ENCODE measurements around the gene GCNT4. TPM values are rescaled to one million over a fixed set of nuclear protein-coding genes. Genes with fewer than 3 reads are reported as not detected.

The GCNT4 gene
- total and polyA plus RNA-seq, 2 experiments from 2014 or later = 2.5 to 5.4 TPM

DNA sequence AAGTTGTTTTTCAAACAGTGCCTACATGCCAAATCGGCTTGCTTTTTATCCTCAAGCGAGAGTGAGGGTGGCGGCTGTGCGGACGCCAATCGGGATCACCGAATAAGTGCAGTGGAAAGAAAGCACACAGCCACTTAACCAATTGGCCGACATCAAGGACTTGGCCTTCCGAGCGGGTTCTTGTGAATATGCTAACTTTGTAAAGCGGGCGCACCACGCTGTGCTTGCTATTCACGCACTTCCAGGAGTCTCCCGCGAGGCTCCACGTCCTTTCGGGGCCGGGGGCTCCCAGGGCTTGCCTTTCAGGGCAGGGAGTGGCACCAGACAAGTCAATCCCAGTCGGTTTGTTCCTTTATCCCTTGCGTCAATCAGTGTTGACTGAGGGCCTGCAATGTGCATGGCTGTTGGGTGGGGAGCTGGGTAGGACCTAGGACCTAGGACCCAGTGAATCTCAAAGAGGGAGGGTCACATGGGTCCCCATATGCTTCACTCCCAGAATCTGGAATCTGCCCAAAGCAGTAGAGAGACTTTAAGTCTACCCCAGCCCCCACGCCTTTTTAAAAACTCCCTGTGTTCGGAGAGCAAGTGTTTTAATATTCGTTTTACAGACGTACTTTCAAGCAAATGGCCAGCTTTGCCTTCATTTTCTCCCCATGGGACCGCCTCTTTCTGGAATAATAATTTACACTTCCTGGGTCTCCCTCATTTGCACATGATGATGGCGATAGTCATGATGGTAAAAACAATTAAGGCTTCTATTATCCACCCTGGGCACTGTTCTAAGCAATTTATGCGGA is 2.0 kb upstream of the GCNT4 start:
- peak overlapping the region; percentile 91 for H3K4me2 ChIP-seq
- H3K79me2 ChIP-seq (replicated peaks; ENCODE audit: insufficient read depth) = peaks cover 19% of the 10 kb centered on the region
- DNase-seq (ENCODE audit: low spot score) = peak; percentile 87
- H3K27ac ChIP-seq (ENCODE audit: low read depth) = peak overlapping the region; percentile 86
- peaks cover 63% of the 10 kb centered on the region for H3K4me1 Mint-ChIP-seq
- peak; percentile 15 for ATAC-seq
- peak overlapping the region; percentile 54; the same call in 1 of the 2 replicates for H2AFZ ChIP-seq
- H4K20me1 ChIP-seq (replicated peaks; ENCODE audit: insufficient read depth) = no peaks in the 10 kb centered on the region
- H3K27me3 Mint-ChIP-seq (ENCODE audit: insufficient read depth, low read depth, poor library complexity) = peaks cover 44% of the 10 kb centered on the region
- H3K27ac Mint-ChIP-seq = no peak overlapping the region
- H3K27me3 ChIP-seq (ENCODE audit: insufficient read depth) = peaks cover 37% of the 10 kb centered on the region
- H3K36me3 Mint-ChIP-seq (ENCODE audit: low read depth) = no peaks in the 10 kb centered on the region; the same call in 2 of the 3 replicates
- no peaks in the 10 kb centered on the region; the same call in 2 of the 3 replicates for H3K9me3 Mint-ChIP-seq
- H3F3A ChIP-seq (replicated peaks; ENCODE audit: low read depth) = no peaks in the 10 kb centered on the region
- peaks cover 37% of the 10 kb centered on the region for H3K4me1 ChIP-seq (ENCODE audit: insufficient read depth)
- H3K4me3 Mint-ChIP-seq = peak overlapping the region; percentile 81
- TF ChIP-seq, protein P1, sequence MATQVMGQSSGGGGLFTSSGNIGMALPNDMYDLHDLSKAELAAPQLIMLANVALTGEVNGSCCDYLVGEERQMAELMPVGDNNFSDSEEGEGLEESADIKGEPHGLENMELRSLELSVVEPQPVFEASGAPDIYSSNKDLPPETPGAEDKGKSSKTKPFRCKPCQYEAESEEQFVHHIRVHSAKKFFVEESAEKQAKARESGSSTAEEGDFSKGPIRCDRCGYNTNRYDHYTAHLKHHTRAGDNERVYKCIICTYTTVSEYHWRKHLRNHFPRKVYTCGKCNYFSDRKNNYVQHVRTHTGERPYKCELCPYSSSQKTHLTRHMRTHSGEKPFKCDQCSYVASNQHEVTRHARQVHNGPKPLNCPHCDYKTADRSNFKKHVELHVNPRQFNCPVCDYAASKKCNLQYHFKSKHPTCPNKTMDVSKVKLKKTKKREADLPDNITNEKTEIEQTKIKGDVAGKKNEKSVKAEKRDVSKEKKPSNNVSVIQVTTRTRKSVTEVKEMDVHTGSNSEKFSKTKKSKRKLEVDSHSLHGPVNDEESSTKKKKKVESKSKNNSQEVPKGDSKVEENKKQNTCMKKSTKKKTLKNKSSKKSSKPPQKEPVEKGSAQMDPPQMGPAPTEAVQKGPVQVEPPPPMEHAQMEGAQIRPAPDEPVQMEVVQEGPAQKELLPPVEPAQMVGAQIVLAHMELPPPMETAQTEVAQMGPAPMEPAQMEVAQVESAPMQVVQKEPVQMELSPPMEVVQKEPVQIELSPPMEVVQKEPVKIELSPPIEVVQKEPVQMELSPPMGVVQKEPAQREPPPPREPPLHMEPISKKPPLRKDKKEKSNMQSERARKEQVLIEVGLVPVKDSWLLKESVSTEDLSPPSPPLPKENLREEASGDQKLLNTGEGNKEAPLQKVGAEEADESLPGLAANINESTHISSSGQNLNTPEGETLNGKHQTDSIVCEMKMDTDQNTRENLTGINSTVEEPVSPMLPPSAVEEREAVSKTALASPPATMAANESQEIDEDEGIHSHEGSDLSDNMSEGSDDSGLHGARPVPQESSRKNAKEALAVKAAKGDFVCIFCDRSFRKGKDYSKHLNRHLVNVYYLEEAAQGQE (IDR thresholded peaks at IDR 0.05; ENCODE audit: unreplicated experiment) = no peak
- TF ChIP-seq EZH2 (IDR thresholded peaks at IDR 0.05; ENCODE audit: low read depth, unreplicated experiment) = no peak
- no peak for TF ChIP-seq NANOG (IDR thresholded peaks at IDR 0.05; ENCODE audit: borderline replicate concordance)
- TF ChIP-seq JUNB (IDR thresholded peaks at IDR 0.05; ENCODE audit: unreplicated experiment) = no peak
- no peak for TF ChIP-seq CTCF (conservative IDR thresholded peaks at IDR 0.05; ENCODE audit: low read depth in 2 of 2)
- no peak for TF ChIP-seq ZNF331 (CRISPR knock-in tag; IDR thresholded peaks at IDR 0.05; ENCODE audit: low read depth)
- no peak for TF ChIP-seq STAT1 (IDR thresholded peaks at IDR 0.05; ENCODE audit: unreplicated experiment)
- TF ChIP-seq EZH2phosphoT487 (IDR thresholded peaks at IDR 0.05; ENCODE audit: unreplicated experiment) = no peak
- no peak for TF ChIP-seq POLR2AphosphoS5 (IDR thresholded peaks at IDR 0.05; ENCODE audit: low read depth)
- no peak for TF ChIP-seq CREB1 (CRISPR knock-in tag; IDR thresholded peaks at IDR 0.05; ENCODE audit: low read depth)
- TF ChIP-seq, protein P2, sequence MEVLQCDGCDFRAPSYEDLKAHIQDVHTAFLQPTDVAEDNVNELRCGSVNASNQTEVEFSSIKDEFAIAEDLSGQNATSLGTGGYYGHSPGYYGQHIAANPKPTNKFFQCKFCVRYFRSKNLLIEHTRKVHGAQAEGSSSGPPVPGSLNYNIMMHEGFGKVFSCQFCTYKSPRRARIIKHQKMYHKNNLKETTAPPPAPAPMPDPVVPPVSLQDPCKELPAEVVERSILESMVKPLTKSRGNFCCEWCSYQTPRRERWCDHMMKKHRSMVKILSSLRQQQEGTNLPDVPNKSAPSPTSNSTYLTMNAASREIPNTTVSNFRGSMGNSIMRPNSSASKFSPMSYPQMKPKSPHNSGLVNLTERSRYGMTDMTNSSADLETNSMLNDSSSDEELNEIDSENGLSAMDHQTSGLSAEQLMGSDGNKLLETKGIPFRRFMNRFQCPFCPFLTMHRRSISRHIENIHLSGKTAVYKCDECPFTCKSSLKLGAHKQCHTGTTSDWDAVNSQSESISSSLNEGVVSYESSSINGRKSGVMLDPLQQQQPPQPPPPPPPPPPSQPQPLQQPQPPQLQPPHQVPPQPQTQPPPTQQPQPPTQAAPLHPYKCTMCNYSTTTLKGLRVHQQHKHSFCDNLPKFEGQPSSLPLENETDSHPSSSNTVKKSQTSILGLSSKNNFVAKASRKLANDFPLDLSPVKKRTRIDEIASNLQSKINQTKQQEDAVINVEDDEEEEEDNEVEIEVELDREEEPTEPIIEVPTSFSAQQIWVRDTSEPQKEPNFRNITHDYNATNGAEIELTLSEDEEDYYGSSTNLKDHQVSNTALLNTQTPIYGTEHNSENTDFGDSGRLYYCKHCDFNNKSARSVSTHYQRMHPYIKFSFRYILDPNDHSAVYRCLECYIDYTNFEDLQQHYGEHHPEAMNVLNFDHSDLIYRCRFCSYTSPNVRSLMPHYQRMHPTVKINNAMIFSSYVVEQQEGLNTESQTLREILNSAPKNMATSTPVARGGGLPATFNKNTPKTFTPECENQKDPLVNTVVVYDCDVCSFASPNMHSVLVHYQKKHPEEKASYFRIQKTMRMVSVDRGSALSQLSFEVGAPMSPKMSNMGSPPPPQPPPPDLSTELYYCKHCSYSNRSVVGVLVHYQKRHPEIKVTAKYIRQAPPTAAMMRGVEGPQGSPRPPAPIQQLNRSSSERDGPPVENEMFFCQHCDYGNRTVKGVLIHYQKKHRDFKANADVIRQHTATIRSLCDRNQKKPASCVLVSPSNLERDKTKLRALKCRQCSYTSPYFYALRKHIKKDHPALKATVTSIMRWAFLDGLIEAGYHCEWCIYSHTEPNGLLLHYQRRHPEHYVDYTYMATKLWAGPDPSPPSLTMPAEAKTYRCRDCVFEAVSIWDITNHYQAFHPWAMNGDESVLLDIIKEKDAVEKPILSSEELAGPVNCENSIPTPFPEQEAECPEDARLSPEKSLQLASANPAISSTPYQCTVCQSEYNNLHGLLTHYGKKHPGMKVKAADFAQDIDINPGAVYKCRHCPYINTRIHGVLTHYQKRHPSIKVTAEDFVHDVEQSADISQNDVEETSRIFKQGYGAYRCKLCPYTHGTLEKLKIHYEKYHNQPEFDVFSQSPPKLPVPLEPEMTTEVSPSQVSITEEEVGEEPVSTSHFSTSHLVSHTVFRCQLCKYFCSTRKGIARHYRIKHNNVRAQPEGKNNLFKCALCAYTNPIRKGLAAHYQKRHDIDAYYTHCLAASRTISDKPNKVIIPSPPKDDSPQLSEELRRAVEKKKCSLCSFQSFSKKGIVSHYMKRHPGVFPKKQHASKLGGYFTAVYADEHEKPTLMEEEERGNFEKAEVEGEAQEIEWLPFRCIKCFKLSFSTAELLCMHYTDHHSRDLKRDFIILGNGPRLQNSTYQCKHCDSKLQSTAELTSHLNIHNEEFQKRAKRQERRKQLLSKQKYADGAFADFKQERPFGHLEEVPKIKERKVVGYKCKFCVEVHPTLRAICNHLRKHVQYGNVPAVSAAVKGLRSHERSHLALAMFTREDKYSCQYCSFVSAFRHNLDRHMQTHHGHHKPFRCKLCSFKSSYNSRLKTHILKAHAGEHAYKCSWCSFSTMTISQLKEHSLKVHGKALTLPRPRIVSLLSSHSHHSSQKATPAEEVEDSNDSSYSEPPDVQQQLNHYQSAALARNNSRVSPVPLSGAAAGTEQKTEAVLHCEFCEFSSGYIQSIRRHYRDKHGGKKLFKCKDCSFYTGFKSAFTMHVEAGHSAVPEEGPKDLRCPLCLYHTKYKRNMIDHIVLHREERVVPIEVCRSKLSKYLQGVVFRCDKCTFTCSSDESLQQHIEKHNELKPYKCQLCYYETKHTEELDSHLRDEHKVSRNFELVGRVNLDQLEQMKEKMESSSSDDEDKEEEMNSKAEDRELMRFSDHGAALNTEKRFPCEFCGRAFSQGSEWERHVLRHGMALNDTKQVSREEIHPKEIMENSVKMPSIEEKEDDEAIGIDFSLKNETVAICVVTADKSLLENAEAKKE (CRISPR knock-in tag; IDR thresholded peaks at IDR 0.05) = no peak
- TF ChIP-seq ZNF114 (CRISPR knock-in tag; IDR thresholded peaks at IDR 0.05) = no peak
- TF ChIP-seq ETS1 (IDR thresholded peaks at IDR 0.05) = no peak
- peak overlapping the region; percentile 71 for H3K4me3 ChIP-seq
- no peaks in the 10 kb centered on the region for H3K36me3 ChIP-seq (ENCODE audit: insufficient read depth)
- H3K9me2 ChIP-seq (ENCODE audit: insufficient read depth) = no peaks in the 10 kb centered on the region

All from GM23338 (cell line).